ENCODE measurements around the gene PLET1. TPM values are rescaled to one million over a fixed set of nuclear protein-coding genes. Genes with fewer than 3 reads are reported as not detected.

Gene PLET1
- total and polyA plus RNA-seq, 2 of the 8 experiments (the other 6 are each of a cell fraction or from before 2014, with no cell fraction given): not detected

DNA sequence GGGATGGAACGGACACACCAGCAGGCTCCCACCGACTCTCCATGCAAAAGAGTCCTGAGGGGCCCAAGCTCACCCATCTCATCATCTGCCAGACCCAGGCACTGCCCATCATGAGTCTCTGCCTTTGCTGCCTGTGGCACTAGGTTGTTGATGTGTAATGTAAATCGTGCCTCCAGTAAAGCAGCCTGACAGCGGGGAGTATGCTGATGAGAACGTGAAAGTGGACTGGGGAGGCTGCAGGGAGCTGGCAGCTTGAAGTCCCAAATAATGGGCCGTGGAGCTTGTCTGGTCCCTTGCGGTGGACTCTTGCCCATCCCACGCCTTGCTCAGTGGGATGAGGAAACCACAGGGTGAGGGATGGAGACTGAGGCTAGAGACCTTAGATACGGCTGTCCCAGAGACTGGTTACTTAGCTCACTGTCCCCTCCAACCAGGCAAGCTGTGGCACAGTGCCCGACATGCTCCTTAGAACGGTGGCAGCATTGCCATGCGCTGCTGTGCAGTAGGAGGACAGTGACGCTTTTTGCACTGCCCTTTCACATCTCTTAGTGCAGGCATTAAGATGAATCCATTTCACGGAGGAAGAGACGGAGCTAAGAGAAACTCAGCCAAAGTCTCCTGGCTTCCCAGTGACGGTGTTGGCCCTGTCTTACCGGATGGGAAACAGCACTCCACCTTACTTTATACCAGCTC is 39.6 kb upstream of the PLET1 start:
- H2BK20ac ChIP-seq (ENCODE audit: low read length): 0 out of 2 replicates have a peak overlapping the region, but pooled peaks have one; percentile 32
- no peak overlapping the region for H3K4ac ChIP-seq (replicated peaks; ENCODE audit: insufficient read length, low read depth, low read length)
- H2AK5ac ChIP-seq (ENCODE audit: low read depth, low read length): no peak overlapping the region
- peaks cover 4 to 13% (median 10%) of the 10 kb centered on the region in 4 experiments for H3K4me1 ChIP-seq (replicated peaks in 1 of 4; ENCODE audit: control insufficient read depth in 3 of 4, insufficient read depth in 4 of 4, low read length in 3 of 4)
- no peak overlapping the region for H2AFZ ChIP-seq (ENCODE audit: low read length)
- POLR2A ChIA-PET (ENCODE audit: partially characterized antibody): interaction anchor here (0.6 kb wide), 1 partner anchor 392 kb away, joined by 3 read pairs; no protein-coding TSS in a partner anchor
- no peaks in the 10 kb centered on the region for H3K36me3 ChIP-seq (ENCODE audit: control insufficient read depth in 2 of 4, insufficient read depth in 4 of 4, low read length in 3 of 4)
- peak overlapping the region; percentile 63 for H4K8ac ChIP-seq (ENCODE audit: extremely low read depth, insufficient read depth, low read length)
- H3K27me3 ChIP-seq (replicated peaks in 1 of 4; ENCODE audit: control insufficient read depth in 3 of 4, extremely low read depth in 1 of 4, insufficient read depth in 3 of 4, low read length in 3 of 4): no peaks in the 10 kb centered on the region
- H3K4me3 ChIP-seq (ENCODE audit: extremely low read depth in 1 of 4, insufficient read depth in 2 of 4, low read depth in 3 of 4, low read length in 4 of 4): no peak overlapping the region
- H4K5ac ChIP-seq (ENCODE audit: insufficient read length, low read depth, low read length): no peak overlapping the region
- 71% methylated on average over 17 of the region's 17 CpGs; no CpG with 5 or more reads in 1 of the 2 experiments for WGBS, 2 experiments (ENCODE audit: extremely low coverage in 1 of 2, insufficient coverage in 1 of 2, insufficient read length in 1 of 2, insufficient replicate concordance in 2 of 2, low coverage in 1 of 2, low lambda C conversion rate in 2 of 2, missing lambda C conversion rate in 1 of 2)
- TF ChIP-seq KDM5A (IDR thresholded peaks at IDR 0.05; ENCODE audit: low read length) (no peak), CEBPB (IDR thresholded peaks at IDR 0.05; ENCODE audit: low read depth, low read length) (no peak), KDM1A (IDR thresholded peaks at IDR 0.05; ENCODE audit: borderline replicate concordance, low read length) (no peak), BACH1 (IDR thresholded peaks at IDR 0.05; ENCODE audit: low read length) (no peak), SP4 (IDR thresholded peaks at IDR 0.05; ENCODE audit: low read length) (no peak), ZNF274 (IDR thresholded peaks at IDR 0.05; ENCODE audit: borderline replicate concordance, extremely low read depth, low read length) (no peak), GTF2F1 (IDR thresholded peaks at IDR 0.05; ENCODE audit: borderline replicate concordance, low read depth, low read length) (no peak)
- TF ChIP-seq, protein P1, sequence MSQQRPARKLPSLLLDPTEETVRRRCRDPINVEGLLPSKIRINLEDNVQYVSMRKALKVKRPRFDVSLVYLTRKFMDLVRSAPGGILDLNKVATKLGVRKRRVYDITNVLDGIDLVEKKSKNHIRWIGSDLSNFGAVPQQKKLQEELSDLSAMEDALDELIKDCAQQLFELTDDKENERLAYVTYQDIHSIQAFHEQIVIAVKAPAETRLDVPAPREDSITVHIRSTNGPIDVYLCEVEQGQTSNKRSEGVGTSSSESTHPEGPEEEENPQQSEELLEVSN (IDR thresholded peaks at IDR 0.05): no peak
- TF ChIP-seq, protein P2, sequence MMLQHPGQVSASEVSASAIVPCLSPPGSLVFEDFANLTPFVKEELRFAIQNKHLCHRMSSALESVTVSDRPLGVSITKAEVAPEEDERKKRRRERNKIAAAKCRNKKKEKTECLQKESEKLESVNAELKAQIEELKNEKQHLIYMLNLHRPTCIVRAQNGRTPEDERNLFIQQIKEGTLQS (IDR thresholded peaks at IDR 0.05; ENCODE audit: insufficient read depth, low read depth, low read length): no peak
- CTCF ChIA-PET (ENCODE audit: partially characterized antibody): interaction anchor here (1.1 to 2.0 kb wide), 5 partner anchors 11 to 989 kb away, joined by 3 to 9 read pairs (median 5); no protein-coding TSS in a partner anchor
- H3K79me1 ChIP-seq (ENCODE audit: low read depth, low read length): no peaks in the 10 kb centered on the region
- H2BK120ac ChIP-seq (replicated peaks; ENCODE audit: low read depth, low read length): no peak overlapping the region
- 0 out of 2 replicates have a peak overlapping the region, but pooled peaks have one; percentile 35 for H2BK12ac ChIP-seq (ENCODE audit: low read depth, low read length)
- H3K23me2 ChIP-seq (ENCODE audit: low read depth, low read length): no peaks in the 10 kb centered on the region
- H3K14ac ChIP-seq (ENCODE audit: insufficient read length): no peak overlapping the region
- peak overlapping the region; percentile 20; the same call in 1 of the 2 replicates for H2BK15ac ChIP-seq (ENCODE audit: low read length)
- FAIRE-seq (no peak), DNase-seq (ENCODE audit: low read depth in 1 of 2, low spot score in 2 of 2) (no peak)
- H4K91ac ChIP-seq (replicated peaks; ENCODE audit: insufficient read length, low read length): peak overlapping the region; percentile 58
- no peak overlapping the region for H3K27ac ChIP-seq (ENCODE audit: low read depth, low read length)
- no peak overlapping the region for H3K9ac ChIP-seq (replicated peaks in 1 of 4; ENCODE audit: extremely low read depth in 1 of 4, low read depth in 3 of 4, low read length in 3 of 4)
- H3K23ac ChIP-seq (ENCODE audit: insufficient read length): no peak overlapping the region
- H3K4me2 ChIP-seq (ENCODE audit: insufficient read depth in 1 of 2, low read depth in 2 of 2, low read length in 2 of 2): no peak overlapping the region
- H2BK5ac ChIP-seq (ENCODE audit: low read depth, low read length): no peak overlapping the region
- H3K9me3 ChIP-seq (ENCODE audit: insufficient read depth in 2 of 2, low read depth in 1 of 2, low read length in 1 of 2): no peaks in the 10 kb centered on the region
- no peaks in the 10 kb centered on the region for H4K20me1 ChIP-seq (replicated peaks in 1 of 2; ENCODE audit: control insufficient read depth in 1 of 2, insufficient read depth in 2 of 2, low read length in 2 of 2)
- no peaks in the 10 kb centered on the region for H3K79me2 ChIP-seq (ENCODE audit: control insufficient read depth in 1 of 2, insufficient read depth in 2 of 2, low read length in 2 of 2)
- peak overlapping the region; percentile 10; the same call in 1 of the 2 replicates for H3K18ac ChIP-seq (ENCODE audit: extremely low read depth, low read length)
- H3K56ac ChIP-seq (replicated peaks; ENCODE audit: insufficient read length, low read depth, low read length): no peak overlapping the region
